Activated T-cell treated with anti-CD3 and anti-CD28 coated beads for 4 hours (primary cell): ENCODE measurements around the gene PAPSS1.
"Not testable (repeated sequence)": the region's sequence is repeated elsewhere in the genome, so short reads cannot be mapped to it uniquely, and the experiment has no call there.

Source experiments
- DNase-seq: peaks from one replicate; pipeline ENCODE4 v3.0.0-alpha.2; 2020

The PAPSS1 gene

DNA sequence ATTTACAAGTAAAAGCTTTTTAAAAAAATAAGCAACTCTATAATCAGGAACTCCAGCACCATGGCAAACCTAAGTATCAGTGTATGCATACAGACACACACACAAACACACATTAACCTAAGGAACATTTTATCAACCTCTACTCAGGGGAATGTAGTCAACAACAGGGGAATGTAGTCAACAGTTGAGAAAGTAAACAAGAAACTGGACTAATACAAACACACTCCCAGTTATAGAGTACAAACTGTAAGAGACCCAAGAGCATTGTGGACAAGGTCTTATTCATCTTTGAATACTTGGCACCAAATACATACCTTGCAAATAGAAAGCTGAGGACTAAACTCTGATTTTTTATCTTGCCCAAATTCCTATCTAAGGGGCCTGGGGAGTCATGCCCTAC lies 36.2 kb downstream of the PAPSS1 start:
- DNase-seq: no peak

DNA sequence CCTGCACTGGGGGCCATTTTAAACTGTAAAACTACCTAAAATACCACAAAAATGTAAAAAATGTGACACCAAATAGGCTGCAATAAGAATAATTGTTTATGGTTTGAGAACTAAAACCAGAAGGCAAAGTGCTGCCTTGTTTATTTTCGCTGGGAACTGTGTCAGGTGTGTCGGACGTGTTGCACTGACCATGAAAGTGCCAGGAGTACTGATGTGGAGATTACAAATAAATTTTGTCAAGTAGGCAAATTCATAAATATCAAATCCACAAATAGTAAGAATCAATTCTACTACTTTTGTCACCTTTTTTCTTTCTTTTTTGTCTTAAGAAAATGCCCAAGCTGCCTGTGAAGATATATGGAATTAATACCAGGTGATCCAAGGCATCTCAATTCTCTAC lies 37.7 kb downstream of the PAPSS1 start:
- DNase-seq: no peak

- no peak for DNase-seq
These were observed 51.0 kb downstream of the PAPSS1 start for GRCh38 chr4:107669068-107669467.

GRCh38 chr4:107666134-107666533 lies 53.9 kb downstream of the PAPSS1 start:
- DNase-seq: no peak

- no peak for DNase-seq
These were observed 55.0 kb downstream of the PAPSS1 start for GRCh38 chr4:107665001-107665400.

- DNase-seq: no peak
These were observed 61.4 kb downstream of the PAPSS1 start for GRCh38 chr4:107658400-107659336.

DNA sequence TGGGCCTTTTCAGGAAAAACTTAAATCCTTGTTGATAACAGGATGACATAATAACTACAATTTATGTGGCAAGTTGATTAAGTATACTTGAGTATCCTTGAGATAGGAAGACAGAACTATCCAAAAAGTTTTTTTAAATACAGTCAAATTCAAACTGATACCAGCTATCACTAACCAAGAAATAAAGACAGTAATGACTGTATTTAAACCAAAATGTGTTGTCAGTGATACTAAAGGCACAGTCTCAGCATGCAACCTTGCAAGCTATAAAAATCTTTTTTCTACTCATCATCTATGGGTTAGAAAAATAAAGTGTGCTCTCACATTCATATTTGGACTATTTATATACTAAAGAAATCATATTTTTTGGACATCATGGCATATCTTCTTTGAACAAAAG lies 64.7 kb downstream of the PAPSS1 start:
- DNase-seq: no peak

- no peak for DNase-seq
These were observed 65.3 kb downstream of the PAPSS1 start for GRCh38 chr4:107654694-107655093.

DNA sequence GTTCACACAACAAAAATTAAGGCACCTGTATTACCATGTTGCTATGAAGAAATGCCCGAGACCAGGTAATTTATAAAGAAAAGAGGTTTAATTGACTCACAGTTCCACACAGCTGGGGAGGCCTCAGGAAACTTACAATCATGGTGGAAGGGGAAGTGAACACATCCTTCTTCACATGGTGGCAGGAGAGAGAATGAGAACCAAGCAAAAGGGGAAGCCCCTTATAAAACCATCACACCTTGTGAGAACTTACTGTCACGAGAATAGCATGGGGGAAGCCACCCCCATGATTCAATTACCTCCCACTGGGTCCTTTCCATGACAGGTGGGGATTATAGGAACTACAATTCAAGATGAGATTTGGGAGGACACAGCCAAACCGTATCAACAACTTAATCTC lies 68.6 kb downstream of the PAPSS1 start:
- DNase-seq: not testable (repeated sequence)

GRCh38 chr4:107650251-107650650 lies 69.8 kb downstream of the PAPSS1 start:
- DNase-seq: no peak

GRCh38 chr4:107648178-107648991 lies 71.6 kb downstream of the PAPSS1 start:
- no peak for DNase-seq

- no peak for DNase-seq
These were observed 72.4 kb downstream of the PAPSS1 start for GRCh38 chr4:107647591-107647990.

GRCh38 chr4:107645604-107646003 lies 74.4 kb downstream of the PAPSS1 start:
- no peak for DNase-seq

- no peak for DNase-seq
These were observed 77.0 kb downstream of the PAPSS1 start for GRCh38 chr4:107643021-107643420.

DNA sequence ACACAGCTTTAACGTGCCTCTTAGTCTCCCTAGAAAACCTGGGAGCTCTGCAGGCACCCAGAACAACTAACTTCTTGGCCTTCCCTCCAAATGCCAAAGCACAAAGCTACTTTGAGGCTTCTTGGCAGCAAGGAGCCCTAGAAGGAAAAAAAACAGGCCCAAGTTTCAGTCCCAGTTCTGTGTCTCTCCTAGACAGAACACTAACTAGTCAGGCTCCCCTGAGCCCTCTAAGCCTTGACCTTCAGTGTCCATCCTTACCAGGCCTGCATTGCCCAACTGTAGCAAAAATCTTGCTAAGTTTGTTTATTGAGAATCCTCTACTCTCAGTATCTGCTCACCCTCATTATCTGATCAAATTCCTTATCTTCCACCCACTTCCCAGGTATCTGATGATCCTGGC lies 79.2 kb downstream of the PAPSS1 start:
- DNase-seq: no peak

DNA sequence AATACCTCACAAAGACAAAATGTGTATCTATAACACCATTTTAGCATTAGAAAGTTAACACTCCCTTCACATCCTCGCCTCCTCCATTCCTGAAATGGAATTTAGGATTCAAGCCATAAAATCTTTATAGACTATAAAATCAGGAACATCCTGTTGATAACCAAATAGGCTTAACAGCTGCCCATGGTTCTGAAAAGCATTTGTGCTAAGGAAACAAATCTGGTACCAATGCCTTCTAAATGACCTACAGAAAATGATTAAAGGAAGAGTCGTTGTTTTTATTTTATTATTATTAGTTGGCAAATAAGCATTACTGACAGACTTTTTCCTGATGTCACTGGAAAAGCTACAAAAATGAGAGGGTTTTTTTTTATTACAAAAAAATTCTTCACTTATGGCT lies 79.8 kb downstream of the PAPSS1 start:
- DNase-seq: no peak

- no peak for DNase-seq
These were observed 84.3 kb downstream of the PAPSS1 start for GRCh38 chr4:107635735-107636134.

DNA sequence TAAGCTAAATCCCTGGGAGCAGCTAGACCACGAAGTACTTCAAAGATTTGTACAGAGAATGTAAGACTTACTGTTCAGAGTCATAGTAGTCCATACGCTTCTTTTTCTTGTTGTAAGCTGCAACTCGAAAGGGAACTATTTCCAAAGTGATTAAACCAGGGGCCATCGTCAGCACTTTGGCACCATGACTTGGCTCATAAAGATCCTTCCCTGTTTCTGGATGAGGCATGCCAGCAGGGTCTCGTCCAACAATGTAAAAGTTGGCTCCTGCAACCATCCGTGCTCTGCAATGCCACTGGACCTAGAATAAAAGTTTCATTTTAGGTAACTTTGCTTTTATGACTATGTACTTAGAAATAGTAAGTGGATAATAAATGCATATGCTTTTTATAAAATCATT lies 88.5 kb downstream of the PAPSS1 start:
- no peak for DNase-seq

GRCh38 chr4:107630185-107630705 lies 89.8 kb downstream of the PAPSS1 start:
- DNase-seq: no peak

GRCh38 chr4:107629318-107629717 lies 90.7 kb downstream of the PAPSS1 start:
- no peak for DNase-seq

DNA sequence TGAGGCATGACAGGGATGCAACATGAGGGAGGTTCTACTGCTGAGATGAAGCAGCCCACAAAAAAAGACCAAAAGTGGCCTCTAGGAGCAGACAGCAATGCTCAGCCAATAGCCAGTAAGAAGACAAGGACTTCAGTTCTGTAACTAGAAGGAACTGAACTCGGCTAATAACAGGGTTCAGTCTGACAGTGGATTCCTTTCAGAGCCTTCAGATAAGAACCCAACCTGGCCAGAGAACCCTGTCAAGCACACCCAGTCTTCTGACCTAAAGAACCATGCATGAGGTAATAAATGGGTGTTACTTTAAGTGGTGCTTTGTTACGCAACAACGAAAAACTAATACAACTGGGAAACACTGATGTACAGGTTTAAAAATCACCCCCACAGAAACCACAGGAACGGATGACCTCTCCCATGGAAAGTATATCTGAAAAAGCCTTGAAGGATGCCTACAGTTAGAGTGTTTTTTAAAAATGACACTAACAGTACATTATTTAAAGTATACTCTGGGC lies 94.6 kb downstream of the PAPSS1 start:
- no peak for DNase-seq

GRCh38 chr4:107624024-107624423 lies 96.0 kb downstream of the PAPSS1 start:
- no peak for DNase-seq

DNA sequence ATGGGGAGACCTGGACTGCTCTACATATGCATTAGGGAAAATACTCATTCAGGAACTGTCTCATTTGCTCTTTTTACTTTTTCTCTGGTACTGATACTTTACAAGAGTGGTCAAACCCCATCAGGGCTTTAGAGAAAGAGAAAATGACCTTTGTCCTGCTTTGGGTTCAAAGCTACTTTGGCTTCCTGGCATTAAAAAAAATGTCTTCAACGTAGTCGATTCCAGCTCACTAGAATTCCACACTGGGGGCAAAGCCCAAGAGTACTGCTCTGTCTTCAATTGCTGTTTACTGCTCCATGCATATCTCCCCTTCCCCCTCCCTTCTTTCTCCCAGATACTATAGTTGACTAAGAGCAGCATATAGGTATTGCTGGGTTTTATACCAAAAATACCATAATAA lies 98.0 kb downstream of the PAPSS1 start:
- DNase-seq: no peak

DNA sequence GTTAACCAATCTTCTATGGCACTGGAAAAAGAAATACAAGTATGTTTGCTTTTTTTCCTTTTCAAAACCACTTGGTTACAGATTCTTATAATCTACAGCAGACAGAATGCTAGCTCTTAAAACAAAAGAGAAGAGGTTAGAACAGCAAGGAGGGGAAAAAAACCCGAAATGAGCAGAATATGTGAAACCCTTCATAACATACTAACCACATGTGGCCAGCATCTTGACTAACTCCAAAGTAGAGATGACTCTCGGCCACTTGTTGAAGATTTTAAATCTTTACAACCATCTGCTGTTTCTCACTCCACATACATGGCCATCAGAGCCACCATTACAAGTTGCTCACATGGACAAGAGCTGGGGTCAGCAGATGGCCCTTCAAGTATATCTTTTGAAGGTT lies 100.3 kb downstream of the PAPSS1 start:
- DNase-seq: no peak
